Lower leg skin (tissue), 3 donors: Measurements from ENCODE around the gene NEDD4L.

Experiments used
- CTCF ChIP-seq, 3 donors: fragments of 450-650 bp; IDR thresholded peaks; one replicate each; pipeline ENCODE4 v1.5.1; 2016; ENCODE audit warnings: antibody characterized with exemption in 3 of 3, mild to moderate bottlenecking in 3 of 3, moderate library complexity in 2 of 3
- POLR2A ChIP-seq, 2 donors: fragments of 450-650 bp; IDR thresholded peaks; one replicate each; pipeline ENCODE4 v1.6.1; 2016 to 2017; ENCODE audit warnings: antibody characterized with exemption in 2 of 2, mild to moderate bottlenecking in 1 of 2, moderate library complexity in 1 of 2

DNA sequence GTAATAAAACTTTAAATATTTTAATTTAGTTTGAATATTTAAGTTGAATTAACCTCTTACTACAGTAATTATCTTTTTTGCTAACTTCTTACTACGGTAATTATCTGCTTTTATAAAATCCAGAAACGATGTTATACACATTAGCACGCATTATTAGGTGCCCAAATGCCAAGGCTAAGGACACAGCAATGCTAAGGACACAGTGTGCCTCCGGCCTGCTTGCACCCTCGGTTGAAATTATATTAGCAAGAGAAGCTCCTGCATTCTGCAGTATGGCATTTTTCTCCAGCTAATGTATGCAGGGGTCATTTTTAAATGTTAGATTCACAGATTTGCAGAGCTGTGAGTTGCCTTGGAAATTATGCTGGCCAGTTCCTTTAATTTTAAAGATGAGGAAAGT, 220.0 kb downstream of the NEDD4L start:
- no peak for TF ChIP-seq CTCF (IDR thresholded peaks at IDR 0.05)
- no peak for TF ChIP-seq POLR2A (IDR thresholded peaks at IDR 0.05)
